Measurements from ENCODE around the gene PSMA6. TPM values are rescaled to one million over a fixed set of nuclear protein-coding genes. Genes with fewer than 3 reads are reported as not detected.

Gene PSMA6
- total and polyA plus RNA-seq, 2 of the 8 experiments (the other 6 are each of a cell fraction or from before 2014, with no cell fraction given), result 180 to 238 TPM

DNA sequence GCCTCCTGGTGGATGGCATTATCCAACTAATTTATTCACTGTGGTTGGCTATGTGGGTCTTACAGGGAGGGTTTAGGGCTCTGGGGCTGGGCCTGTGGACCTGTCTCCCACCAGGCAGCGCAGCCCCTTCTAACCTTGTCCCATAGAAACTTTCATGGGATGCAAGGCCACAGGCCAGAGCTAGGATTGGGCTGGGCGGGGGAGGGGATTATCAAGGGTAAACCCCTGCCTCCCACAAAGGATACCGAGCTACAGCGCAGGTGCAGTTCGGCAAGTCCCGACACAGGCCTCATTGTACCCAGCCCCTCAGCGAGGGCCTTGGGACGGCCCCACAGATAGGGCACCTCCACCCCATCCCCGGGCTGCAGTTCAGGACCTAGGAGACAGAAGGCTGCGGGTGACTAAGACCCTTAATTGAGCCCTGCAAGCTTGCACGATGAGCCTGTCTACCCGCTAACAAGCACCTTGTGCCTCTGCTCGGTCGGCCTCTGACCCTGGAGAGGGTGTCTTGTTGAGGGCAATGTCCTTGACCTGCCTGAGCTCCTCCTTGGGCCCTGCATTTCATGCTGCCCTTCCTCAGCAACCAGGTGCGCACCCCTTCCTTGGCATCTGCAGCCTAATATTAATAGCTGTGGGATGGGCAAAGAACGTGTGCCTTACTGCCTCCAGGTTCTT lies 46.7 kb downstream of the PSMA6 start:
- H3K56ac ChIP-seq (replicated peaks; ENCODE audit: insufficient read length, low read depth, low read length), result no peak overlapping the region
- no peak overlapping the region for H2BK120ac ChIP-seq (replicated peaks; ENCODE audit: low read depth, low read length)
- H3K9me3 ChIP-seq (ENCODE audit: insufficient read depth in 2 of 2, low read depth in 1 of 2, low read length in 1 of 2), result no peaks in the 10 kb centered on the region
- peaks cover 3 to 28% (median 19%) of the 10 kb centered on the region in 4 experiments for H3K4me1 ChIP-seq (replicated peaks in 1 of 4; ENCODE audit: control insufficient read depth in 3 of 4, insufficient read depth in 4 of 4, low read length in 3 of 4)
- peak overlapping the region; percentile 67; the same call in 1 of the 2 replicates for H2BK15ac ChIP-seq (ENCODE audit: low read length)
- H3K4me2 ChIP-seq (ENCODE audit: insufficient read depth in 1 of 2, low read depth in 2 of 2, low read length in 2 of 2), result no peak overlapping the region
- no peaks in the 10 kb centered on the region for H3K27me3 ChIP-seq (replicated peaks in 1 of 4; ENCODE audit: control insufficient read depth in 3 of 4, extremely low read depth in 1 of 4, insufficient read depth in 3 of 4, low read length in 3 of 4)
- no peak overlapping the region for H2AFZ ChIP-seq (ENCODE audit: low read length)
- H3K23ac ChIP-seq (ENCODE audit: insufficient read length), result no peak overlapping the region
- POLR2A ChIA-PET (ENCODE audit: partially characterized antibody), result interaction anchor here (1.3 to 2.0 kb wide), 2 partner anchors 9 to 65 kb away, joined by 3 to 5 read pairs; partner anchors contain the start of gene NFKBIA
- H3K79me1 ChIP-seq (ENCODE audit: low read depth, low read length), result no peaks in the 10 kb centered on the region
- no peak overlapping the region for H2BK5ac ChIP-seq (ENCODE audit: low read depth, low read length)
- H4K8ac ChIP-seq (ENCODE audit: extremely low read depth, insufficient read depth, low read length), result no peak overlapping the region
- H3K9ac ChIP-seq (replicated peaks in 1 of 4; ENCODE audit: extremely low read depth in 1 of 4, low read depth in 3 of 4, low read length in 3 of 4), result no peak overlapping the region
- 91% methylated on average over 13 of the region's 16 CpGs; no CpG with 5 or more reads in 1 of the 2 experiments for WGBS, 2 experiments (ENCODE audit: extremely low coverage in 1 of 2, insufficient coverage in 1 of 2, insufficient read length in 1 of 2, insufficient replicate concordance in 2 of 2, low coverage in 1 of 2, low lambda C conversion rate in 2 of 2, missing lambda C conversion rate in 1 of 2)
- H3K23me2 ChIP-seq (ENCODE audit: low read depth, low read length), result no peaks in the 10 kb centered on the region
- CTCF ChIA-PET (ENCODE audit: partially characterized antibody), result interaction anchor here (0.9 to 1.1 kb wide), 7 partner anchors 10 to 84 kb away, joined by 3 to 6 read pairs (median 3); no protein-coding TSS in a partner anchor
- no peak for DNase-seq (ENCODE audit: low read depth in 1 of 2, low spot score in 2 of 2)
- no peak overlapping the region for H4K5ac ChIP-seq (ENCODE audit: insufficient read length, low read depth, low read length)
- H3K14ac ChIP-seq (ENCODE audit: insufficient read length), result no peak overlapping the region
- no peak overlapping the region for H3K18ac ChIP-seq (ENCODE audit: extremely low read depth, low read length)
- H3K27ac ChIP-seq (ENCODE audit: low read depth, low read length), result no peak overlapping the region
- H2BK12ac ChIP-seq (ENCODE audit: low read depth, low read length), result no peak overlapping the region
- H4K91ac ChIP-seq (replicated peaks; ENCODE audit: insufficient read length, low read length), result no peak overlapping the region
- H3K36me3 ChIP-seq (ENCODE audit: control insufficient read depth in 2 of 4, insufficient read depth in 4 of 4, low read length in 3 of 4), result no peaks in the 10 kb centered on the region
- no peak overlapping the region for H2AK5ac ChIP-seq (ENCODE audit: low read depth, low read length)
- no peaks in the 10 kb centered on the region for H3K79me2 ChIP-seq (ENCODE audit: control insufficient read depth in 1 of 2, insufficient read depth in 2 of 2, low read length in 2 of 2)
- no peaks in the 10 kb centered on the region for H4K20me1 ChIP-seq (replicated peaks in 1 of 2; ENCODE audit: control insufficient read depth in 1 of 2, insufficient read depth in 2 of 2, low read length in 2 of 2)
- H2BK20ac ChIP-seq (ENCODE audit: low read length), result no peak overlapping the region
- H3K4me3 ChIP-seq (ENCODE audit: extremely low read depth in 1 of 4, insufficient read depth in 2 of 4, low read depth in 3 of 4, low read length in 4 of 4), result no peak overlapping the region
- no peak for FAIRE-seq
- no peak overlapping the region for H3K4ac ChIP-seq (replicated peaks; ENCODE audit: insufficient read length, low read depth, low read length)
- TF ChIP-seq JUN (IDR thresholded peaks at IDR 0.05; ENCODE audit: low read depth, low read length) (no peak), CEBPB (IDR thresholded peaks at IDR 0.05; ENCODE audit: low read depth, low read length) (no peak), TBP (IDR thresholded peaks at IDR 0.05; ENCODE audit: low read depth, low read length) (no peak), TCF12 (IDR thresholded peaks at IDR 0.05; ENCODE audit: low read depth, low read length) (no peak), RXRA (IDR thresholded peaks at IDR 0.05; ENCODE audit: insufficient read depth, low read depth, low read length) (no peak), CTBP2 (IDR thresholded peaks at IDR 0.05; ENCODE audit: borderline replicate concordance, insufficient read depth, insufficient read length, low read length) (no peak), SIRT6 (IDR thresholded peaks at IDR 0.05; ENCODE audit: low read length) (no peak)
